GM23338 (cell line): Measurements from ENCODE around the gene KCNS3. TPM values are rescaled to one million over a fixed set of nuclear protein-coding genes. Genes with fewer than 3 reads are reported as not detected.

Source experiments
- ATAC-seq: fragments of 200-7000 bp; cut with Tn5 transposase; 3 replicates; pipeline ENCODE4 v1.9.1; 2020
- DNase-seq: peaks from one replicate; pipeline ENCODE4 v3.0.0-alpha.2; 2015; ENCODE audit warnings: low spot score
- H2AFZ ChIP-seq: fragments of 200-600 bp; sonication (generic); 2 replicates; pipeline ENCODE4 v1.8.0; 2016; ENCODE audit warnings: antibody characterized with exemption, mild to moderate bottlenecking, moderate library complexity
- H3F3A ChIP-seq: fragments of 200-600 bp; sonication (generic); replicated peaks from 2 replicates; pipeline ENCODE4 v1.8.0; 2017; ENCODE audit warnings: antibody characterized with exemption, mixed run types, low read depth
- H3K27ac ChIP-seq: fragments of 200-600 bp; sonication (generic); 2 replicates; pipeline ENCODE4 v1.6.1; 2016; ENCODE audit warnings: low read depth
- H3K27me3 ChIP-seq: fragments of 200-600 bp; sonication (generic); 2 replicates; pipeline ENCODE4 v1.8.0; 2016; ENCODE audit warnings: mild to moderate bottlenecking, mixed run types, moderate library complexity; ENCODE audit not compliant: insufficient read depth
- H3K36me3 ChIP-seq: fragments of 200-600 bp; sonication (generic); 2 replicates; pipeline ENCODE4 v1.8.0; 2016; ENCODE audit warnings: mild to moderate bottlenecking; ENCODE audit not compliant: insufficient read depth
- H3K4me1 ChIP-seq: fragments of 200-600 bp; sonication (generic); 2 replicates; pipeline ENCODE4 v1.8.0; 2016; ENCODE audit warnings: mild to moderate bottlenecking, moderate library complexity; ENCODE audit not compliant: insufficient read depth
- H3K4me2 ChIP-seq: fragments of 200-600 bp; sonication (generic); 2 replicates; pipeline ENCODE4 v1.7.1; 2017; ENCODE audit warnings: mixed run types
- H3K4me3 ChIP-seq: fragments of 200-600 bp; sonication (generic); 2 replicates; pipeline ENCODE4 v1.6.1; 2016; ENCODE audit warnings: mixed run types
- H3K79me2 ChIP-seq: fragments of 200-600 bp; sonication (generic); replicated peaks from 2 replicates; pipeline ENCODE4 v1.8.0; 2017; ENCODE audit warnings: mild to moderate bottlenecking; ENCODE audit not compliant: insufficient read depth
- H3K9me2 ChIP-seq: fragments of 200-600 bp; sonication (generic); 2 replicates; pipeline ENCODE4 v1.8.0; 2017; ENCODE audit not compliant: insufficient read depth
- H4K20me1 ChIP-seq: fragments of 200-600 bp; sonication (generic); replicated peaks from 2 replicates; pipeline ENCODE4 v1.8.0; 2017; ENCODE audit warnings: mild to moderate bottlenecking; ENCODE audit not compliant: insufficient read depth
- H3K27ac Mint-ChIP-seq: 2 replicates; pipeline ENCODE4 v1.8.0; 2020; ENCODE audit warnings: inconsistent platforms, mild to moderate bottlenecking, moderate library complexity, mixed read lengths
- H3K27me3 Mint-ChIP-seq: 3 replicates; pipeline ENCODE4 v1.8.0; 2022; ENCODE audit warnings: low read depth, mild to moderate bottlenecking, moderate library complexity, mixed read lengths, inconsistent platforms; ENCODE audit not compliant: insufficient read depth, poor library complexity
- H3K36me3 Mint-ChIP-seq: 3 replicates; pipeline ENCODE4 v1.8.0; 2021; ENCODE audit warnings: low read depth, mild to moderate bottlenecking, inconsistent platforms, moderate library complexity, mixed read lengths
- H3K4me1 Mint-ChIP-seq: 3 replicates; pipeline ENCODE4 v1.8.0; 2020; ENCODE audit warnings: mild to moderate bottlenecking, inconsistent platforms, mixed read lengths
- H3K4me3 Mint-ChIP-seq: 3 replicates; pipeline ENCODE4 v1.8.0; 2021; ENCODE audit warnings: moderate library complexity, mild to moderate bottlenecking, inconsistent platforms, mixed read lengths
- H3K9me3 Mint-ChIP-seq: 3 replicates; pipeline ENCODE4 v1.8.0; 2020; ENCODE audit warnings: moderate library complexity, mild to moderate bottlenecking, inconsistent platforms, mixed read lengths
- CREB1 ChIP-seq: fragments of 250-450 bp; sonication (Bioruptor Pico); IDR thresholded peaks from 2 replicates; pipeline ENCODE4 v1.5.0; 2020; ENCODE audit warnings: low read depth, mild to moderate bottlenecking, moderate library complexity
- CTCF ChIP-seq, 2 experiments: fragments of 200-600 bp in 1 of 2; sonication (generic) in 1 of 2; conservative IDR thresholded peaks; 2 replicates each; pipeline versions ENCODE4 v1.5.1 to v1.6.1; 2016 to 2017; ENCODE audit warnings: antibody characterized with exemption in 2 of 2, low read depth in 2 of 2, mild to moderate bottlenecking in 2 of 2, moderate library complexity in 1 of 2
- ETS1 ChIP-seq: IDR thresholded peaks from 2 replicates; pipeline ENCODE4 v1.6.1; 2016; ENCODE audit warnings: antibody characterized with exemption
- EZH2 ChIP-seq: fragments of 200-600 bp; sonication (generic); IDR thresholded peaks from one replicate; pipeline ENCODE4 v1.8.0; 2017; ENCODE audit warnings: antibody characterized with exemption, mild to moderate bottlenecking, low read depth; ENCODE audit not compliant: unreplicated experiment
- EZH2phosphoT487 ChIP-seq: fragments of 200-600 bp; sonication (generic); IDR thresholded peaks from one replicate; pipeline ENCODE4 v1.8.1; 2018; ENCODE audit warnings: antibody characterized with exemption; ENCODE audit not compliant: unreplicated experiment
- JUNB ChIP-seq: IDR thresholded peaks from one replicate; pipeline ENCODE4 v1.6.1; 2016; ENCODE audit warnings: antibody characterized with exemption; ENCODE audit not compliant: unreplicated experiment
- NANOG ChIP-seq: IDR thresholded peaks from 2 replicates; pipeline ENCODE4 v1.6.1; 2016; ENCODE audit warnings: antibody characterized with exemption, borderline replicate concordance
- POLR2AphosphoS5 ChIP-seq: IDR thresholded peaks from 2 replicates; pipeline ENCODE4 v1.6.1; 2016; ENCODE audit warnings: antibody characterized with exemption, low read depth
- STAT1 ChIP-seq: IDR thresholded peaks from one replicate; pipeline ENCODE4 v1.6.1; 2016; ENCODE audit warnings: antibody characterized with exemption; ENCODE audit not compliant: unreplicated experiment
- ZNF114 ChIP-seq: fragments of 250-450 bp; sonication (Bioruptor Pico); IDR thresholded peaks from 2 replicates; pipeline ENCODE4 v1.5.0; 2020; ENCODE audit warnings: mild to moderate bottlenecking, moderate library complexity
- ZNF331 ChIP-seq: fragments of 250-450 bp; sonication (Bioruptor Pico); IDR thresholded peaks from 2 replicates; pipeline ENCODE4 v1.5.0; 2020; ENCODE audit warnings: low read depth, mild to moderate bottlenecking, moderate library complexity
- ZNF462 ChIP-seq: fragments of 250-450 bp; sonication (Bioruptor Pico); IDR thresholded peaks from 2 replicates; pipeline ENCODE4 v1.5.0; 2020; ENCODE audit warnings: mild to moderate bottlenecking, moderate library complexity
- polyA plus RNA-seq: library from polyadenylated mRNA; unstranded; fragments of >200 nt; fragmentation: Nextera tagmentation; extraction: Ambion mirVana; gene quantifications from 2 replicates; pipeline ENCODE4 v1.2.1, GENCODE V29; 2016
- total RNA-seq: library from RNA; depleted of rRNA; stranded (reverse); fragments of >200 nt; shearing (Covaris generic); gene quantifications from 2 replicates; pipeline ENCODE4 v1.2.3, GENCODE V29; 2014
- TF ChIP-seq, protein P1 (sequence below): IDR thresholded peaks from one replicate; pipeline ENCODE4 v1.6.1; 2018; ENCODE audit warnings: antibody characterized with exemption; ENCODE audit not compliant: unreplicated experiment

Gene KCNS3
- total and polyA plus RNA-seq, 2 experiments from 2014 or later, result 23.2 to 80.0 TPM

- Histone ChIP-seq H3K4me1 (peaks cover 5% of the 10 kb centered on the region; the same call in 1 of the 2 replicates), H3K4me3 (no peak overlapping the region), H4K20me1 (no peaks in the 10 kb centered on the region), H3K27me3 (no peaks in the 10 kb centered on the region), H3K27ac (no peak overlapping the region), H3F3A (no peaks in the 10 kb centered on the region), H3K36me3 (no peaks in the 10 kb centered on the region), H3K4me2 (no peak overlapping the region), H2AFZ (no peak overlapping the region), H3K79me2 (no peaks in the 10 kb centered on the region), H3K9me2 (no peaks in the 10 kb centered on the region)
- Mint-ChIP-seq H3K27ac (no peak overlapping the region), H3K27me3 (peaks cover 9% of the 10 kb centered on the region), H3K9me3 (no peaks in the 10 kb centered on the region; the same call in 2 of the 3 replicates), H3K4me3 (no peak overlapping the region), H3K4me1 (peaks cover 13% of the 10 kb centered on the region), H3K36me3 (no peaks in the 10 kb centered on the region; the same call in 2 of the 3 replicates)
- TF ChIP-seq ZNF331 (CRISPR knock-in tag) (no peak), POLR2AphosphoS5 (no peak), CTCF (conservative IDR thresholded peaks at IDR 0.05; ENCODE audit: low read depth in 2 of 2) (no peak), ETS1 (no peak), JUNB (no peak), ZNF114 (CRISPR knock-in tag) (no peak), EZH2phosphoT487 (no peak), ZNF462 (no peak), EZH2 (no peak), CREB1 (CRISPR knock-in tag) (no peak), STAT1 (no peak), NANOG (no peak)
- TF ChIP-seq, protein P1, sequence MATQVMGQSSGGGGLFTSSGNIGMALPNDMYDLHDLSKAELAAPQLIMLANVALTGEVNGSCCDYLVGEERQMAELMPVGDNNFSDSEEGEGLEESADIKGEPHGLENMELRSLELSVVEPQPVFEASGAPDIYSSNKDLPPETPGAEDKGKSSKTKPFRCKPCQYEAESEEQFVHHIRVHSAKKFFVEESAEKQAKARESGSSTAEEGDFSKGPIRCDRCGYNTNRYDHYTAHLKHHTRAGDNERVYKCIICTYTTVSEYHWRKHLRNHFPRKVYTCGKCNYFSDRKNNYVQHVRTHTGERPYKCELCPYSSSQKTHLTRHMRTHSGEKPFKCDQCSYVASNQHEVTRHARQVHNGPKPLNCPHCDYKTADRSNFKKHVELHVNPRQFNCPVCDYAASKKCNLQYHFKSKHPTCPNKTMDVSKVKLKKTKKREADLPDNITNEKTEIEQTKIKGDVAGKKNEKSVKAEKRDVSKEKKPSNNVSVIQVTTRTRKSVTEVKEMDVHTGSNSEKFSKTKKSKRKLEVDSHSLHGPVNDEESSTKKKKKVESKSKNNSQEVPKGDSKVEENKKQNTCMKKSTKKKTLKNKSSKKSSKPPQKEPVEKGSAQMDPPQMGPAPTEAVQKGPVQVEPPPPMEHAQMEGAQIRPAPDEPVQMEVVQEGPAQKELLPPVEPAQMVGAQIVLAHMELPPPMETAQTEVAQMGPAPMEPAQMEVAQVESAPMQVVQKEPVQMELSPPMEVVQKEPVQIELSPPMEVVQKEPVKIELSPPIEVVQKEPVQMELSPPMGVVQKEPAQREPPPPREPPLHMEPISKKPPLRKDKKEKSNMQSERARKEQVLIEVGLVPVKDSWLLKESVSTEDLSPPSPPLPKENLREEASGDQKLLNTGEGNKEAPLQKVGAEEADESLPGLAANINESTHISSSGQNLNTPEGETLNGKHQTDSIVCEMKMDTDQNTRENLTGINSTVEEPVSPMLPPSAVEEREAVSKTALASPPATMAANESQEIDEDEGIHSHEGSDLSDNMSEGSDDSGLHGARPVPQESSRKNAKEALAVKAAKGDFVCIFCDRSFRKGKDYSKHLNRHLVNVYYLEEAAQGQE, result no peak
- peak; percentile 50; the same call in 2 of the 3 replicates for ATAC-seq
- no peak for DNase-seq
These were observed 80.1 kb downstream of the KCNS3 start for GRCh38 chr2:17958466-17959092.
